Measurements from ENCODE around the gene MIPEP. TPM values are rescaled to one million over a fixed set of nuclear protein-coding genes. Genes with fewer than 3 reads are reported as not detected.

Gene MIPEP
- total and polyA plus RNA-seq, 9 of the 15 experiments (the other 6 are each of a cell fraction or from before 2014, with no cell fraction given) = 1.7 to 19.3 (median 13.1) TPM

DNA sequence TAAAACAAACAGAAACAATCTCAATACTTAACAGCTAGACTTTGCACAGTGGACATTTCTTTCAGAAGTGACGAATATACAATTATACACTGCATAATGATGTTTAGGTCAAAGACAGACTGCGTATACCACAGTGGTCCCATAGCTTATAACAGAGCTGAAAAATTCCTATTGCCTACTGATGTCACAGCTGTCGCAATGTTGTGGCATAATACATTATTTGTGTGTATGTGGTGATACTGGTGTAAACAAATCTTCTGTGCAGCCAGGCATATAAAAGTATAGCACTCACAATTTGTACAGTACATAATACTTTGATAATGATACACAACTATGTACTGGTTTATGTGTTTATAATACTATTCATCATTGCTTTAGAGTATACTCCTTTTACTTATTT is 202.3 kb downstream of the MIPEP start:
- H3K27ac ChIP-seq (ENCODE audit: extremely low read depth, low read depth, low read length) = no peak overlapping the region
- H3K4me2 ChIP-seq (ENCODE audit: insufficient read depth, low read length) = no peak overlapping the region
- peaks cover 0 to 5% of the 10 kb centered on the region in 2 experiments; a peak in 1 of 5 replicates for H3K27me3 ChIP-seq (ENCODE audit: control insufficient read depth in 2 of 2, insufficient read depth in 2 of 2, low read length in 2 of 2)
- ChIA-PET CTCF (ENCODE audit: low intra/inter-chr PET ratio) (no interaction called here), POLR2A (interaction anchor here (0.6 kb wide), 1 partner anchor 125 kb away, joined by 3 read pairs; no protein-coding TSS in a partner anchor)
- no peak for ATAC-seq
- no TSS peak for BruUV-seq (replicated peaks)
- H3K9me3 ChIP-seq (replicated peaks; ENCODE audit: control insufficient read depth, insufficient read depth, low read depth, low read length) = no peaks in the 10 kb centered on the region
- no peak for DNase-seq (ENCODE audit: extremely low read depth in 1 of 4, low spot score in 3 of 4)
- no peaks in the 10 kb centered on the region for H3K4me1 ChIP-seq (replicated peaks in 1 of 2; ENCODE audit: control insufficient read depth in 2 of 2, insufficient read depth in 2 of 2, low read length in 2 of 2)
- H3K4me3 ChIP-seq = no peak overlapping the region
- H4K20me1 ChIP-seq (replicated peaks; ENCODE audit: control insufficient read depth, insufficient read depth, low read length) = no peaks in the 10 kb centered on the region
- no peak for TF ChIP-seq ZNF263 (CRISPR knock-in tag; IDR thresholded peaks at IDR 0.05; ENCODE audit: borderline replicate concordance)
- no peaks in the 10 kb centered on the region for H3K36me3 ChIP-seq (ENCODE audit: control insufficient read depth, insufficient read depth, low read length)
- H3K9ac ChIP-seq (ENCODE audit: insufficient read depth in 1 of 2, low read depth in 2 of 2, low read length in 2 of 2) = no peak overlapping the region
- WGBS (ENCODE audit: insufficient coverage, low coverage, missing lambda C conversion rate) = 0% methylated on average over 3 of the region's 3 CpGs
- in situ Hi-C loops (cut with MboI) (no loop called here), intact Hi-C loops (cut with micrococcal nuclease) (no loop called here)
- no peaks in the 10 kb centered on the region for H3K9me1 ChIP-seq (ENCODE audit: control insufficient read depth, insufficient read depth, low read length)
- H3K79me2 ChIP-seq (ENCODE audit: control insufficient read depth, insufficient read depth, low read length) = no peaks in the 10 kb centered on the region
- no peak for FAIRE-seq
- H2AFZ ChIP-seq (ENCODE audit: low read depth, low read length) = no peak overlapping the region

DNA sequence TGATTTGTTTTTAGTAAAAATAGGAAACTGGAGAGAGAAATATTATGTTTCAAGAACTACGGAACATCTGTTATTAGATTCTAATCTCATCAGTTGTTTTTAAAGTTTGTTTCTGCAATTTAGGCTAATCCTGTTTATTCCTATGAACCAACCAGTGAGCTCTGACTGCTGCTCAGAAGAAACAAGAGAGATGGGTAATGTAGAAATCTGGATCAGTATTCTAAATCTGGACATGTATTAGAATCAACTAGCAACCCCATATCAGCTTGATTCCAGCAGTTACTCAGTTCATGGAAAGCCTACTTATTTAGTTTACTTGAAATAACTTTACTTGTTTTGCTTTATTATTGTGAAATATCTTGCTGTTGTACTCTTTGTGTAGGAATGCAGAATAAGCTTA is 203.8 kb downstream of the MIPEP start:
- Histone ChIP-seq H3K4me2 (ENCODE audit: insufficient read depth, low read length) (no peak overlapping the region), H4K20me1 (replicated peaks; ENCODE audit: control insufficient read depth, insufficient read depth, low read length) (no peaks in the 10 kb centered on the region), H3K9me3 (replicated peaks; ENCODE audit: control insufficient read depth, insufficient read depth, low read depth, low read length) (no peaks in the 10 kb centered on the region), H3K4me1 (replicated peaks in 1 of 2; ENCODE audit: control insufficient read depth in 2 of 2, insufficient read depth in 2 of 2, low read length in 2 of 2) (no peaks in the 10 kb centered on the region), H3K27ac (ENCODE audit: extremely low read depth, low read depth, low read length) (no peak overlapping the region), H2AFZ (ENCODE audit: low read depth, low read length) (no peak overlapping the region), H3K9me1 (ENCODE audit: control insufficient read depth, insufficient read depth, low read length) (no peaks in the 10 kb centered on the region), H3K36me3 (ENCODE audit: control insufficient read depth, insufficient read depth, low read length) (no peaks in the 10 kb centered on the region), H3K4me3 (no peak overlapping the region), H3K79me2 (ENCODE audit: control insufficient read depth, insufficient read depth, low read length) (no peaks in the 10 kb centered on the region), H3K27me3 (ENCODE audit: control insufficient read depth in 2 of 2, insufficient read depth in 2 of 2, low read length in 2 of 2) (no peaks in the 10 kb centered on the region; a peak in 1 of 5 replicates), H3K9ac (ENCODE audit: insufficient read depth in 1 of 2, low read depth in 2 of 2, low read length in 2 of 2) (no peak overlapping the region)
- ChIA-PET POLR2A (no interaction called here), CTCF (ENCODE audit: low intra/inter-chr PET ratio) (no interaction called here)
- DNase-seq (ENCODE audit: extremely low read depth in 1 of 4, low spot score in 3 of 4) = no peak
- in situ Hi-C loops (cut with MboI) = no loop called here
- no peak for ATAC-seq
- 0% methylated on average over 1 of the region's 1 CpG for WGBS (ENCODE audit: insufficient coverage, low coverage, missing lambda C conversion rate)
- no peak for TF ChIP-seq MTA1 (IDR thresholded peaks at IDR 0.05; ENCODE audit: borderline replicate concordance)
- TF ChIP-seq ZNF436 (CRISPR knock-in tag; IDR thresholded peaks at IDR 0.05) = no peak
- TF ChIP-seq CBX1 (IDR thresholded peaks at IDR 0.05; ENCODE audit: low read depth) = no peak
- TF ChIP-seq, protein P1, sequence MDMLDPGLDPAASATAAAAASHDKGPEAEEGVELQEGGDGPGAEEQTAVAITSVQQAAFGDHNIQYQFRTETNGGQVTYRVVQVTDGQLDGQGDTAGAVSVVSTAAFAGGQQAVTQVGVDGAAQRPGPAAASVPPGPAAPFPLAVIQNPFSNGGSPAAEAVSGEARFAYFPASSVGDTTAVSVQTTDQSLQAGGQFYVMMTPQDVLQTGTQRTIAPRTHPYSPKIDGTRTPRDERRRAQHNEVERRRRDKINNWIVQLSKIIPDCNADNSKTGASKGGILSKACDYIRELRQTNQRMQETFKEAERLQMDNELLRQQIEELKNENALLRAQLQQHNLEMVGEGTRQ (CRISPR knock-in tag; IDR thresholded peaks at IDR 0.05) = no peak
- TF ChIP-seq POU5F1 (IDR thresholded peaks at IDR 0.05; ENCODE audit: borderline replicate concordance, low read depth, low read length, partially characterized antibody) = no peak
- no peak for TF ChIP-seq ZNF384 (IDR thresholded peaks at IDR 0.05; ENCODE audit: low read depth, low read length)
- TF ChIP-seq KLF16 (IDR thresholded peaks at IDR 0.05) = no peak
- no peak for TF ChIP-seq ZNF41 (CRISPR knock-in tag; conservative IDR thresholded peaks at IDR 0.05)
- TF ChIP-seq, protein P2, sequence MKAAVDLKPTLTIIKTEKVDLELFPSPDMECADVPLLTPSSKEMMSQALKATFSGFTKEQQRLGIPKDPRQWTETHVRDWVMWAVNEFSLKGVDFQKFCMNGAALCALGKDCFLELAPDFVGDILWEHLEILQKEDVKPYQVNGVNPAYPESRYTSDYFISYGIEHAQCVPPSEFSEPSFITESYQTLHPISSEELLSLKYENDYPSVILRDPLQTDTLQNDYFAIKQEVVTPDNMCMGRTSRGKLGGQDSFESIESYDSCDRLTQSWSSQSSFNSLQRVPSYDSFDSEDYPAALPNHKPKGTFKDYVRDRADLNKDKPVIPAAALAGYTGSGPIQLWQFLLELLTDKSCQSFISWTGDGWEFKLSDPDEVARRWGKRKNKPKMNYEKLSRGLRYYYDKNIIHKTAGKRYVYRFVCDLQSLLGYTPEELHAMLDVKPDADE (conservative IDR thresholded peaks at IDR 0.05; ENCODE audit: control insufficient read depth, low read depth, low read length) = no peak
- intact Hi-C loops (cut with micrococcal nuclease) = no loop called here
- BruUV-seq (replicated peaks) = no TSS peak
- FAIRE-seq = no peak

All from K562 (cell line).